Heart left ventricle (tissue), 13 donors: ENCODE results near the gene BTRC.
"Not testable (repeated sequence)": the region's sequence is repeated elsewhere in the genome, so short reads cannot be mapped to it uniquely, and the experiment has no call there.

Source experiments
- POLR2A ChIP-seq, 2 donors: fragments of 450-650 bp; IDR thresholded peaks; one replicate each; pipeline ENCODE4 v1.6.1; 2017; ENCODE audit warnings: antibody characterized with exemption in 2 of 2, mild to moderate bottlenecking in 2 of 2, moderate library complexity in 2 of 2
- TF ChIP-seq, protein P1 (sequence below), 12 donors: fragments of 200-600 bp; sonication (generic) in 4 of 12; IDR thresholded peaks; one replicate each; pipeline versions ENCODE4 v1.5.0 to v1.8.0; 2018 to 2022; ENCODE audit warnings: antibody characterized with exemption in 12 of 12, mild to moderate bottlenecking in 5 of 12
- donor health status: ischemic (EF 13 %, LVEDD 7.1; RV severe dilation, severe dysfunction).
- donor health status: DM: no; HTN: yes; CAD: no.
- donor health status: DM: no; HTN: no; CAD: no.
- donor health status: ischemic (EF 25% LVEDD 6.9; RV normal size, moderate dysfunction).
- donor health status: ischemic (EF 25% LVEDD 5.7; RV mildly dilated, moderate dysfunction).
- donor health status: ischemic (EF 35%, LVEDD 5.7; RV mildly dilated, moderate dysfunction).
- donor health status: nonischemic (EF 11% LVEDD 7.7; RV severe dilation, severe dysfunction).
- donor health status: DM: yes; HTN: yes; CAD: no.
- donor health status: PGD.
- donor health status: ischemic (EF 29% LVEDD 5.4; RV normal size, mild dysfunction).
- donor health status: nonischemic (EF 23%, LVEDD 6.1; RV moderate dilation, normal function).

DNA sequence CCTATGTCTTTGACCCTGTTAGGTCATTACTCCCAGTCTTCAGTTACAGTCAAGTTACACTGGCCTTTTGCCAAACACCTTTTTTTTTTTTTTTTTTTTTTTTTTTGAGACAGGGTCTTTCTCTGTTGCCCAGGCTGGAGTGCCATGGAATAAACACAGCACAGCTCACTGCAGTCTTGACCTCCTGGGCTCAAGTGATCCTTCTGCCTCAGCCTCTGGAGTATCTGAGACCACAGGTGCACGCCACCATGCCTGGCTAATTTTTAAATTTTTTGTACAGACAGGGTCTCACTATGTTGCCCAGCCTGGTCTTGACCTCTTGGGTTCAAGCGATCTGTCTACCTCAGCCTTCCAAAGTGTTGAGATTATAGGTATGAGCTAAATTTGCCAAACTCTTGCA, 35.6 kb downstream of the BTRC start:
- TF ChIP-seq, protein P1, sequence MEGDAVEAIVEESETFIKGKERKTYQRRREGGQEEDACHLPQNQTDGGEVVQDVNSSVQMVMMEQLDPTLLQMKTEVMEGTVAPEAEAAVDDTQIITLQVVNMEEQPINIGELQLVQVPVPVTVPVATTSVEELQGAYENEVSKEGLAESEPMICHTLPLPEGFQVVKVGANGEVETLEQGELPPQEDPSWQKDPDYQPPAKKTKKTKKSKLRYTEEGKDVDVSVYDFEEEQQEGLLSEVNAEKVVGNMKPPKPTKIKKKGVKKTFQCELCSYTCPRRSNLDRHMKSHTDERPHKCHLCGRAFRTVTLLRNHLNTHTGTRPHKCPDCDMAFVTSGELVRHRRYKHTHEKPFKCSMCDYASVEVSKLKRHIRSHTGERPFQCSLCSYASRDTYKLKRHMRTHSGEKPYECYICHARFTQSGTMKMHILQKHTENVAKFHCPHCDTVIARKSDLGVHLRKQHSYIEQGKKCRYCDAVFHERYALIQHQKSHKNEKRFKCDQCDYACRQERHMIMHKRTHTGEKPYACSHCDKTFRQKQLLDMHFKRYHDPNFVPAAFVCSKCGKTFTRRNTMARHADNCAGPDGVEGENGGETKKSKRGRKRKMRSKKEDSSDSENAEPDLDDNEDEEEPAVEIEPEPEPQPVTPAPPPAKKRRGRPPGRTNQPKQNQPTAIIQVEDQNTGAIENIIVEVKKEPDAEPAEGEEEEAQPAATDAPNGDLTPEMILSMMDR (IDR thresholded peaks at IDR 0.05) = not testable (repeated sequence)
- TF ChIP-seq POLR2A (IDR thresholded peaks at IDR 0.05) = not testable (repeated sequence)
